ENCODE measurements around the gene DEPDC5.
"Not testable (repeated sequence)": the region's sequence is repeated elsewhere in the genome, so short reads cannot be mapped to it uniquely, and the experiment has no call there.

Gene DEPDC5

GRCh38 chr22:31815383-31815814 lies 61.6 kb downstream of the DEPDC5 start:
- DNase-seq (ENCODE audit: low read depth), result not testable (repeated sequence)

GRCh38 chr22:31816750-31817149 lies 62.9 kb downstream of the DEPDC5 start:
- no peak for DNase-seq (ENCODE audit: low read depth)

DNA sequence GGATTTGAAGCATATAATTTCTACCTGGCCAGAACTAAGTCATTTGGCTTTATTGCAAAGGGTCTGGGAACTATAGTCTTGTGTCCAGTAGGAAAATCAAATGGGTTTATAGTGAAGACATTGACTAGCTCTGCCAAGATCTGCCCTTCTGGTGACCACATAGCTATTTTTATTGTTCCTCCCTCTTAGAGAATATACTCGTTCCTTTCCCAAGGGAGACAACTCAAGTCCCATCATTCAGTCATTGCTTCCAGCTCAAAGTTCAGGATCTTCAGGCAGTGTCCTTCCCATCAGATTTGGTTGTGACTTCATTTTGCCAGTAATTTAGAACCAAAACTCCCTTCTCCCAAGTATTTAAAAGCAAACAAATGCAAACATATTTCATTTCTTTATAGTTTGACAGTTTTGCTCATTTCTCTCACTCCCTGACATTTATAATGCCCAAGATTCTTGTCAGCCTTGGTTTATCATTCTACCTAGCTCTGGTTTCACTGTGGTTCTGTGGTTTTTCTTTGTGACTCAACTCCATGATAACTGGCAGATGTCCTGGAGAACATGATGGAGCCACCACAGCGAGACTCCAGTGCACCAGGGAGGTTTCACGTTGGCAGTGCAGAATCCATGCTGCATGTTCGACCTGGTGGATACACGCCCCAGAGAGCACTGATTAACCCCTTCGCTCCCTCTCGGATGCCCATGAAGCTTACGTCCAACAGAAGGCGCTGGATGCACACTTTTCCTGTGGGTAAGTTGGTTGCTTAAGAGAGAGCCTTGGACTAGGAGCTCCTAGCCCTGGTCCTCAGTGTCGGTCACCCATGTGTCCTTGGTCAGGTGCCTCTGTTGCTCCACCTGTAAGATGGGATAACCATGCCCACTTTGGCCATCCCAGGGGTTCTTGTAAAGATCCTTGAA lies 64.9 kb downstream of the DEPDC5 start:
- no peak for DNase-seq (ENCODE audit: low read depth)

GRCh38 chr22:31820655-31821054 lies 66.8 kb downstream of the DEPDC5 start:
- DNase-seq (ENCODE audit: low read depth), result no peak

GRCh38 chr22:31821572-31821971 lies 67.8 kb downstream of the DEPDC5 start:
- no peak for DNase-seq (ENCODE audit: low read depth)

DNA sequence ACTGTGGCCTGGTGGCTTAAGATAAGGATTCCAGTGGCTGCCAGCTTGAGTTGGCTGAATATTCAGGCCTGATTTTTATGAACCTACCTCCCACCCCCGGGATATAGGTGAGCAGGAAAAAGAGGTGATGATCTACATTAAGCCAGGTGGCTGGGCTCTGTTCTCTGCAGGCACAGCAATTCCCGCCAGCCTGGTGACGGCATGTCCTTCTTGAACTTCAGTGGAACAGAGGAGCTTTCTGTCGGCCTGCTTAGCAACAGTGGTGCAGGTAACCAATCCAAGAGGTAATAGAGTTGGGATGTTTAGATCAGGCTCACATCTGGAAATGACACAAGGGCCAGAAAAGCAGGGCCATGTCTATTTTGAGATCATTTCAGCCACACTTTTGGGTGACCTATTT lies 68.7 kb downstream of the DEPDC5 start:
- no peak for DNase-seq (ENCODE audit: low read depth)

DNA sequence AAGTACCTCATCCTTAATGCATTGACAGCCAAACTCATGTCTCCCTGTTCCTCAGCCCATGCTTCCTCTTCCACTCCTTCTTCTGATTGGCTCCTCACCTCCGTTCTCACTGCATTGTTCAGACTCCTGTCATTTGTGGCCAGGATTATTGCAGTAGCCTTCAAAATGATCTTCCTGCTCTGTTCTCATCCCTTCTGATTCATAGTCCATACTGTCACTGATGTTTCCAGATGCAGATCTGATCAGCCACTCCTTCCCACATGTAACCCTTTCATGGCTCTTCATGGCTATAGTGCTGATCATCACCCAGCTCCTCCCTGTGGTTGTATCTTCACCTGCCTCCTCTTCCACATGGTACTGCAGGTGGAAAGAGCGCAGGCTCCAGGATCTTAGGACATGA lies 71.7 kb downstream of the DEPDC5 start:
- DNase-seq (ENCODE audit: low read depth), result no peak

- no peak for DNase-seq (ENCODE audit: low read depth)
Observed at GRCh38 chr22:31826443-31826842, 72.6 kb downstream of the DEPDC5 start.

GRCh38 chr22:31828739-31829138 lies 74.9 kb downstream of the DEPDC5 start:
- no peak for DNase-seq (ENCODE audit: low read depth)

DNA sequence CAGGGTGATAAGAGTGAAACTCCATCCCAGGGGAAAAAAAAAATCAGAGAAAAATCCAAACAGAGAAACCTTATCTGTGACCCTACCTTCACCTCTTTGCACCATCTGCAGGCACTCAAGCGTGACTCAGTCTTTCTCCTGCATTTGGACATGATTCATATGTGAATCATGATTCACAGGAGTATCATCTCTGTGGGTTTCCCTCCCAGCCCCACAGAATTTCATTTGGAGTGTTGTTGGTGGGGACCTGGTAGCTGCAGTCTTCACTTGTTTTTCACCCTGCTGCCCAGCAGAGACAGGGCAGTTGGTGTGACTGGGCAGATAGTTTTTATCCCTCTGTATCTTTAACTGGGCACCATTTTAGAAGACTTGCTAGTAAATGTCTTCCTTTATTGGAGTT lies 75.7 kb downstream of the DEPDC5 start:
- peak; percentile 90 for DNase-seq (ENCODE audit: low read depth)

- DNase-seq (ENCODE audit: low read depth), result no peak
Observed at GRCh38 chr22:31830721-31831070, 76.9 kb downstream of the DEPDC5 start.

DNA sequence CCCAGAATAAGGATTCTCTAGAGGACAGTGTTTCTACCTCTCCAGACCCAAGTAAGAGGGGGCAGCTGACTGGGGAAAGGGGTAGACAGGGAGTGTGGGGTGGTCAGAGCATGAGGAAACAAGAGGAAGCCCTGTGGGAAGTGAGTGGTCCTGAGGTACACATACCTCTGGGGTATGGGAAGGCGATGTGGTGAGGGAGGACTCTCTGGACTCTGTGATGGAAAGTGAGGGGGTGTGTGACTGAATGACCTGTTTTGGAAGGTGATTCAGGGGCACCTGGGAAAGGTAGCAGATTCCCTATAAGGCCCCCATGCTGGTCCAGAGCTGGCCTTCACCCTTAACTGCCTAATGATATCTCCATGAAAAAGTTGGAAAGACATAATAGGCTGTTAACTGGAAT lies 80.1 kb downstream of the DEPDC5 start:
- DNase-seq (ENCODE audit: low read depth), result no peak

DNA sequence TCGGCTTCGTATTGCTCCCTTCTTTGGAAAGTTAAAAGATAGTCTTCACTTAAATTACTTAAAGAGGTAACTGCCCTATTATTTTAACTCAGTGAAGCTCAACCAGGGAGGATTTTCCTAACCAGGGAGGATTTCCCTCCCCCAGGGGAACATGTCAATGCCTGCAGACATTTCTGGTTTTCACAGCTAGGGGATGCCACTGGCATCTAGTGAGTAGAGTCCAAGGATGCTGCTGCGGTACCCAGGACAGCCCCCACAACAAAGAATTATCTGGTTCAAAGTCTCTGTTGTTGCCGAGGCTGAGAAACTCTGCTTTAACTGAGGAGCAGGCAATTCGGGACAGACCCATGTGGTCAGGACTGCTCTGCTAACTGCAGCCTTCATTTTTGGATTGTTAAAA lies 82.2 kb downstream of the DEPDC5 start:
- no peak for DNase-seq (ENCODE audit: low read depth)

DNA sequence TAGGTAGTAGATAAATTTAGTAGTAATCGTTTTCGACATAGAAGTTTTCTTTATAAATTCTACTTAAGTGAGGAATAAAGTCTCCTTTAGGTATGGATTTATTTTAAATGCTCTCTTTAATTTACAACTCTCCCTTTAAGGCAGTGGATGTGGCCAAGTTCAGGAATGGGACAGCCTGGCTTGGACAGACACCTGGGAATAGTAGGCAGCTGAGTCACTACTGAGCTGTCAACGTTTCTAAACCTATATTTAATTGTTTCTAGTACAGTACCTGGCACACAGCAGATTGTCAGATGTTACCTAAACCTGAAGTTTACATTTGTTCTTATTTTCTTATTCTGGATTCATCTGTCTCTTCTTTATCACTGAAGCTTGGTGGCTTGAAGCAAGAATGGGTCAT lies 85.1 kb downstream of the DEPDC5 start:
- no peak for DNase-seq (ENCODE audit: low read depth)

DNA sequence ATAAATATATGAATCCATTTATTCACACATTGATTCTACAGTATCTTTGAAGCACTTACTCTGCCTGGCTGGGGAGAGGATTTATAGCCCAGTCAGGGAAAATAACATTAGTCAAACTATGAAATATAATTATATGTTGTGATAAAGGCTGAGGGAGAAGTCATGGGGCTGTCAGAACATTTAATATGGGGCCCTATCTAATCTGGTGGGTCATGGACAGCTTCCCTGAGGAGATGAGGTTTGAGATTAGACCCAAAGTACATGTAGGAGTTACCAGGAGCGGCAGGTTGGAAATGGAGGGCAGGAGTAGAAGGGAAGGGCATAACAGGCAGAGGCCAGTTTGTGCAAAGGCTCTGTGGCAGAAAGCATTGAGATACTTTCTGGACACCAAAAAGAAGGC lies 86.2 kb downstream of the DEPDC5 start:
- DNase-seq (ENCODE audit: low read depth), result no peak

- DNase-seq (ENCODE audit: low read depth), result no peak
Observed at GRCh38 chr22:31840585-31840984, 86.8 kb downstream of the DEPDC5 start.

- DNase-seq (ENCODE audit: low read depth), result no peak
Observed at GRCh38 chr22:31841078-31841827, 87.4 kb downstream of the DEPDC5 start.

GRCh38 chr22:31843526-31843925 lies 89.7 kb downstream of the DEPDC5 start:
- no peak for DNase-seq (ENCODE audit: low read depth)

GRCh38 chr22:31844941-31845340 lies 91.1 kb downstream of the DEPDC5 start:
- DNase-seq (ENCODE audit: low read depth), result no peak

DNA sequence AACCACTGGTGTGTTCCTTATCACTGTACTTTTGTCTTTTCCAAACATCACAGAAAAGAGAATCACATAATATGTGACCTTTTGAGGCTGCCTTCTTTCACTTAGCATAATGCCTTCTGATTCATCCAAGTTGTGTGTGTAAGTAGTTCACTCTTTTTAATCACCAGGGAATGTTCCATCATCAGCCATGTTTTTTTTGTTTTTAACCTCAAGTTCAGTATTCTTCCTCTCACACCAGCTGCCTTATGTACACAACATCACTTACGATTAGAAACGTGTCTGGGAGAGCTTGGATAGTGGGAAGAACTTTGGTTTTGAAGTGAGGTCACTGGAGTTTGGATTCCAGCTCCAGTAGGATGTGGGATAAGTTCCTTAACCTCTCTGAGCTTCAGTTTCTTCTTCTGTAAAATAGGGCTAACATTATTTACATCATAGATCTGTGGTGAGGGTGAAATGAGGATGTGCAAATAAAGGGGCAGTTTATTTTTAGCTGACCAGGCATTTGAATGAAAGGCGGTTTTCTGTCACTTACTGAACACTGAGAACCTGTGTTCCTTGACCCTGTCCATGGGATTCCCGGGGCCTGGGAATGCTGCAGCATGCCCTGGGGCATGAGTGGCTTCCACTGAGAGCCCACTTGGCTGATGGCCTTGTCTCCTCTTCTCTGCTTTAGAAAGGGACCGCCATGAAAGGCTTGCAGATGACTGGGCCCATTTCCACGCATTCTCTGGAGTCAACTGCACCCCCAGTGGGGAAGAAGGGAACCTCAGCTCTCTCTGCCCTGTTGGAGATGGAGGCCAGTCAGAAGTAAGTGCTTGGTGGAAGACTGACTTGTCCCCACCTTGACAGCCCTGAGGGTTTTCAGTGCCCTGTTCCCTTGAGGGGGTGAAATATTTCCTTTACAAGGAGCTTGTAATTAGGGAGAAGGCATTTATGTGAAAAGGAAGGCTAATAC lies 92.6 kb downstream of the DEPDC5 start:
- peak; percentile 83 for DNase-seq (ENCODE audit: low read depth)

DNA sequence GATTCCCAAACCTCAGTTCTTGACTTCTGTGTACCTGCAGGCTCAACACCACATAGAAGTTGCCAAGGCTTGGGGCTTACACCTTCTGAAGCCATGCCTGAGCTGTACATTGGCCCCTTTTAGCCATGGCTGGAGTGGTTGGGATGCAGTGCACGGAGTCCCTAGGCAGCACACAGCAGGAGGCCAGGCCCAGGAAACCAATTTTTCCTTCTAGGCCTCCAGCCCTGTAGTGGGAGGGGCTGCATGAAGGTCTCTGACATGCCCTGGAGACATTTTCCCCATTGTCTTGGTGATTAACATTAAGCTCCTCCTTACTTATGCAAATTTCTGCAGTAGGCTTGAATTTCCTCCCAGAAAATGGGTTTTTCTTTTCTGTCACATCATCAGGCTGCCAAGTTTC lies 94.6 kb downstream of the DEPDC5 start:
- DNase-seq (ENCODE audit: low read depth), result no peak

DNA sequence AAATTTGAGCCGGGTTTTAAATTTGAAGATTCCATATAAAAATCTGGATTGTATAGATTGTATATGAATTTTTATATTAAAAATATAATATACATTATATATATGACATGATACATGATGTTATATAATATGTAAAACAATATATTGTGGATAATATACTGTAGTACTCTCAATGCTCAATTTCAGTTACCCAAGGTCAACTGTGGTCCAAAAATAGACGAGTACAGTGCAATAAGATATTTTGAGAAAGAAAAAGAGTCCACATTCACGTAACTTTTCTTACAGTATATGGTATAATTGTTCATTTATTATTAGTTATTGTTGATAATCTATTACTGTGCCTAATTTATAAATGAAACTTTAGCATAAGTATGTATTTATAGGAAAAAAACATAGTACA lies 96.3 kb downstream of the DEPDC5 start:
- DNase-seq (ENCODE audit: low read depth), result no peak
